B cell (primary cell): ENCODE measurements around the gene C14orf180. TPM values are rescaled to one million over a fixed set of nuclear protein-coding genes. Genes with fewer than 3 reads are reported as not detected.

ENCODE experiments used
- ATAC-seq: fragments of 200-7000 bp; cut with Tn5 transposase; one replicate; pipeline ENCODE4 v1.10.0; 2021; ENCODE audit warnings: low read depth, mild to moderate bottlenecking, moderate number of reproducible peaks, moderate library complexity
- CTCF ChIA-PET: fragments of 350-600 bp; sonication (Branson Sonifier 250); formaldehyde crosslinking; loops from one replicate; lab custom pipeline; 2021; ENCODE audit warnings: antibody characterized with exemption, inconsistent platforms; lab: Charles Lee
- POLR2A ChIA-PET: fragments of 350-600 bp; sonication (Branson Sonifier 250); formaldehyde crosslinking; loops from one replicate; lab custom pipeline; 2021; ENCODE audit warnings: antibody characterized with exemption; lab: Charles Lee
- DNase-seq: peaks from one replicate; pipeline ENCODE4 v3.0.0; 2013
- H2AFZ ChIP-seq: 2 replicates; pipeline ENCODE4 v1.6.1; 2012; ENCODE audit warnings: mild to moderate bottlenecking, low read depth, low read length; ENCODE audit not compliant: insufficient read depth, poor library complexity, severe bottlenecking
- H3K27ac ChIP-seq, 2 donors: 1 replicate in 1 of 2; 2 replicates in 1 of 2; pipeline ENCODE4 v1.5.1; 2012 to 2013; ENCODE audit warnings: low read length in 2 of 2, mild to moderate bottlenecking in 2 of 2, moderate library complexity in 1 of 2
- H3K27me3 ChIP-seq, 4 experiments: fragments of 200-600 bp in 1 of 4; sonication (generic) in 1 of 4; replicated peaks in 1 of 4; 1 replicate in 2 of 4; 2 replicates in 2 of 4; pipeline versions ENCODE4 v1.6.1 to v1.7.0; 2013 to 2016; ENCODE audit warnings: low read length in 3 of 4, mild to moderate bottlenecking in 2 of 4, mixed read lengths in 1 of 4, moderate library complexity in 1 of 4; ENCODE audit not compliant: insufficient read depth in 4 of 4, control insufficient read depth in 3 of 4; ENCODE audit errors: control extremely low read depth in 1 of 4
- H3K36me3 ChIP-seq, 2 experiments: replicated peaks in 1 of 2; 1 replicate in 1 of 2; 2 replicates in 1 of 2; pipeline versions ENCODE4 v1.6.1 to v1.7.1; 2013; ENCODE audit warnings: low read length in 1 of 2; ENCODE audit not compliant: insufficient read depth in 2 of 2, control insufficient read depth in 1 of 2; ENCODE audit errors: control extremely low read depth in 1 of 2, extremely low read depth in 1 of 2
- H3K4me1 ChIP-seq, 2 donors: fragments of 200-600 bp in 1 of 2; sonication (generic) in 1 of 2; 1 replicate in 1 of 2; 2 replicates in 1 of 2; pipeline versions ENCODE4 v1.5.1 to v1.6.1; 2013 to 2017; ENCODE audit warnings: low read length in 2 of 2; ENCODE audit not compliant: control insufficient read depth in 2 of 2, insufficient read depth in 2 of 2
- H3K4me2 ChIP-seq: replicated peaks from 2 replicates; pipeline ENCODE3; 2012; ENCODE audit warnings: mild to moderate bottlenecking, low read depth, low read length; ENCODE audit not compliant: poor library complexity, severe bottlenecking
- H3K4me3 ChIP-seq, 5 experiments: fragments of 200-600 bp in 1 of 5; sonication (generic) in 1 of 5; 1 replicate in 3 of 5; 2 replicates in 2 of 5; pipeline versions ENCODE4 v1.5.1 to v1.7.0; 2011 to 2016; ENCODE audit warnings: low read length in 4 of 5, mild to moderate bottlenecking in 4 of 5, low read depth in 2 of 5, control low read depth in 1 of 5, moderate library complexity in 1 of 5; ENCODE audit not compliant: insufficient read depth in 1 of 5; ENCODE audit errors: control extremely low read depth in 1 of 5, extremely low read depth in 1 of 5
- H3K79me2 ChIP-seq: fragments of 200-600 bp; sonication (generic); one replicate; pipeline ENCODE4 v1.6.0; 2016; ENCODE audit warnings: low read length; ENCODE audit not compliant: control insufficient read depth, insufficient read depth
- H3K9ac ChIP-seq: fragments of 200-600 bp; sonication (generic); 2 replicates; pipeline ENCODE4 v1.6.1; 2017; ENCODE audit warnings: mild to moderate bottlenecking, low read length, moderate library complexity
- H3K9me3 ChIP-seq, 3 donors: one replicate each; pipeline versions ENCODE4 v1.6.1 to v1.7.1; 2013; ENCODE audit warnings: low read length in 2 of 3; ENCODE audit not compliant: control insufficient read depth in 2 of 3, insufficient read depth in 1 of 3; ENCODE audit errors: control extremely low read depth in 1 of 3
- H4K20me1 ChIP-seq: 2 replicates; pipeline ENCODE4 v1.6.0; 2012; ENCODE audit warnings: mild to moderate bottlenecking, low read length; ENCODE audit not compliant: insufficient read depth, control insufficient read depth, poor library complexity, severe bottlenecking
- H3K27ac Mint-ChIP-seq: one replicate; pipeline ENCODE4 v1.8.0; 2021; ENCODE audit warnings: mixed read lengths
- H3K27me3 Mint-ChIP-seq: one replicate; pipeline ENCODE4 v1.8.0; 2021; ENCODE audit warnings: mixed read lengths
- H3K4me1 Mint-ChIP-seq: one replicate; pipeline ENCODE4 v1.8.0; 2021; ENCODE audit warnings: mixed read lengths
- H3K4me3 Mint-ChIP-seq: one replicate; pipeline ENCODE4 v1.8.0; 2021; ENCODE audit warnings: mixed read lengths
- H3K9me3 Mint-ChIP-seq: one replicate; pipeline ENCODE4 v1.8.0; 2022; ENCODE audit warnings: mixed read lengths; ENCODE audit not compliant: insufficient read depth
- CTCF ChIP-seq: fragments of 200-600 bp; IDR thresholded peaks from one replicate; pipeline ENCODE4 v1.8.0; 2022; ENCODE audit warnings: antibody characterized with exemption, mild to moderate bottlenecking
- EZH2 ChIP-seq: IDR thresholded peaks from 2 replicates; pipeline ENCODE4 v1.6.1; 2012; ENCODE audit warnings: borderline replicate concordance, low read depth, mild to moderate bottlenecking, moderate library complexity, low read length; ENCODE audit not compliant: insufficient read depth, poor library complexity, severe bottlenecking
- WGBS: methylation state at CpG from one replicate; pipeline ENCODE4 v1.1.5; 2013; ENCODE audit warnings: missing lambda C conversion rate; ENCODE audit not compliant: insufficient coverage; 5-methylcytosine and 5-hydroxymethylcytosine counted together
- intact Hi-C: fragments of 100-400 bp; cut with micrococcal nuclease; formaldehyde crosslinking; loops from one replicate; pipeline ENCODE4 v1.10.0; 2022
- polyA plus RNA-seq: library from polyadenylated mRNA; depleted of rRNA; stranded (reverse); fragments of >200 nt; gene quantifications from 2 replicates; pipeline ENCODE4 v1.2.3, GENCODE V29; 2012
- total RNA-seq, 2 donors: library from RNA; stranded (reverse); fragments of 120-200 nt in 1 of 2; gene quantifications; 1 replicate in 1 of 2; 2 replicates in 1 of 2; pipeline versions ENCODE4 v1.2.3 to v1.2.4, GENCODE V29; 2013 to 2022

C14orf180 gene
- total and polyA plus RNA-seq, 2 donors (not counting 1 experiment from before 2014, with no cell fraction given): not detected

- H3K9ac ChIP-seq: no peak overlapping the region
- H3K27me3 Mint-ChIP-seq: peaks cover 24% of the 10 kb centered on the region
- H3K9me3 ChIP-seq: peaks cover 0 to 7% (median 0%) of the 10 kb centered on the region in 3 donors
- ChIA-PET CTCF (interaction anchor here (1.2 kb wide), 1 partner anchor 484 kb away, joined by 5 read pairs; no protein-coding TSS in a partner anchor), POLR2A (no interaction called here)
- no peaks in the 10 kb centered on the region for H3K36me3 ChIP-seq
- no peaks in the 10 kb centered on the region for H3K9me3 Mint-ChIP-seq
- 65% methylated on average over 20 of the region's 23 CpGs for WGBS
- no peak overlapping the region for H3K27ac Mint-ChIP-seq
- peaks cover 0 to 32% (median 10%) of the 10 kb centered on the region in 4 experiments for H3K27me3 ChIP-seq
- TF ChIP-seq EZH2: no peak
- no peaks in the 10 kb centered on the region for H4K20me1 ChIP-seq
- ATAC-seq (no peak), DNase-seq (no peak)
- no peak overlapping the region for H3K4me3 Mint-ChIP-seq
- intact Hi-C loops: no loop called here
- H3K4me1 ChIP-seq: peaks cover 11 to 12% of the 10 kb centered on the region in 2 donors
- no peak overlapping the region for H3K4me2 ChIP-seq
- H3K4me3 ChIP-seq: no peak overlapping the region
- H3K27ac ChIP-seq: no peak overlapping the region
- H2AFZ ChIP-seq: no peak overlapping the region
- peaks cover 7% of the 10 kb centered on the region for H3K4me1 Mint-ChIP-seq
- H3K79me2 ChIP-seq: no peaks in the 10 kb centered on the region
Measured at GRCh38 chr14:104561632-104562495, 17.7 kb upstream of the C14orf180 start.

GRCh38 chr14:104562606-104563005 is 17.0 kb upstream of the C14orf180 start:
- peaks cover 7% of the 10 kb centered on the region for H3K4me1 Mint-ChIP-seq
- DNase-seq (no peak), ATAC-seq (no peak)
- H3K79me2 ChIP-seq: no peaks in the 10 kb centered on the region
- H3K36me3 ChIP-seq: no peaks in the 10 kb centered on the region
- intact Hi-C loops: no loop called here
- ChIA-PET CTCF (interaction anchor here (1.2 kb wide), 1 partner anchor 485 kb away, joined by 5 read pairs; no protein-coding TSS in a partner anchor), POLR2A (no interaction called here)
- TF ChIP-seq CTCF: no peak
- TF ChIP-seq EZH2: no peak
- peaks cover 11 to 12% of the 10 kb centered on the region in 2 donors for H3K4me1 ChIP-seq
- no peak overlapping the region for H3K27ac Mint-ChIP-seq
- H3K4me2 ChIP-seq: no peak overlapping the region
- WGBS: 84% methylated on average over 4 of the region's 5 CpGs
- no peak overlapping the region for H3K9ac ChIP-seq
- no peak overlapping the region for H3K4me3 Mint-ChIP-seq
- no peaks in the 10 kb centered on the region for H3K9me3 Mint-ChIP-seq
- no peaks in the 10 kb centered on the region for H4K20me1 ChIP-seq
- H2AFZ ChIP-seq: no peak overlapping the region
- H3K27me3 Mint-ChIP-seq: peaks cover 26% of the 10 kb centered on the region
- H3K9me3 ChIP-seq: peaks cover 0 to 7% (median 0%) of the 10 kb centered on the region in 3 donors
- no peak overlapping the region for H3K27ac ChIP-seq
- peaks cover 0 to 32% (median 10%) of the 10 kb centered on the region in 4 experiments for H3K27me3 ChIP-seq
- H3K4me3 ChIP-seq: no peak overlapping the region
